Measurements from ENCODE around the gene ZNG1A. TPM values are rescaled to one million over a fixed set of nuclear protein-coding genes. Genes with fewer than 3 reads are reported as not detected.

ZNG1A gene
- total RNA-seq, 2 donors from 2014 or later = 33.7 to 64.6 TPM

Other genes starting within 250 kb of the ZNG1A start
- 10 to 100 TPM in 1 of 2 donors, 1 to 10 TPM in 1; 6.2 to 15.5 TPM for gene WASHC1, start 149.6 kb downstream of the ZNG1A start, total RNA-seq
- gene FOXD4, start 60.6 kb downstream of the ZNG1A start, total RNA-seq = under 1 TPM in 1 of 2 donors, not detected in 1; 0.99 TPM
- 10 to 100 TPM in 1 of 2 donors, 1 to 10 TPM in 1; 5.9 to 10.9 TPM for gene DOCK8, start 35.8 kb upstream of the ZNG1A start, total RNA-seq

Data from body of pancreas (tissue), 2 donors.